GM10266 (cell line): Measurements from ENCODE around the gene RFC5.

Source experiments
- DNase-seq: peaks from one replicate; pipeline ENCODE4 v3.0.0; 2012; ENCODE audit errors: extremely low spot score
- TF ChIP-seq, protein P1 (sequence below): IDR thresholded peaks from 2 replicates; pipeline ENCODE4 v1.5.1; 2012; ENCODE audit warnings: mild to moderate bottlenecking, low read depth; ENCODE audit not compliant: control insufficient read depth, insufficient read depth; ENCODE audit errors: missing control alignments

RFC5 gene

DNA sequence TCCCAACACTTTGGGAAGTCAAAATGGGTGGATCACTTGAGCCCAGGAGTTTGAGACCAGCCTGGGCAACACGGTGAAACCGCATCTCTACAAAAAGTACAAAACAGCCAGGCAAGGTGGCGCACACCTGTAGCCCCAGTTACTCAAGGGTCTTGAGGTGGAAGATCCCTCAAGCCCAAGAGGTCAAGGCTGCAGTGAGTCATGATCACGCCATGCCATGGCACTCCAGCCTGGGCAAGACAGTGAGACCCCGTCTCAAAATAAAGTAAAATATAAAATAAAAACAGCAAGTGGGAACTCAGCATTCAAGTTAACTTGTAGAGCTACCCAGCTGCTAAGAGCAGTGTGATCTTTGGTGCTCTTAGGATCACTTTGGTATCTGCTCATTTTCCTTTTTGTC is 12.7 kb downstream of the RFC5 start:
- DNase-seq: no peak
- TF ChIP-seq, protein P1, sequence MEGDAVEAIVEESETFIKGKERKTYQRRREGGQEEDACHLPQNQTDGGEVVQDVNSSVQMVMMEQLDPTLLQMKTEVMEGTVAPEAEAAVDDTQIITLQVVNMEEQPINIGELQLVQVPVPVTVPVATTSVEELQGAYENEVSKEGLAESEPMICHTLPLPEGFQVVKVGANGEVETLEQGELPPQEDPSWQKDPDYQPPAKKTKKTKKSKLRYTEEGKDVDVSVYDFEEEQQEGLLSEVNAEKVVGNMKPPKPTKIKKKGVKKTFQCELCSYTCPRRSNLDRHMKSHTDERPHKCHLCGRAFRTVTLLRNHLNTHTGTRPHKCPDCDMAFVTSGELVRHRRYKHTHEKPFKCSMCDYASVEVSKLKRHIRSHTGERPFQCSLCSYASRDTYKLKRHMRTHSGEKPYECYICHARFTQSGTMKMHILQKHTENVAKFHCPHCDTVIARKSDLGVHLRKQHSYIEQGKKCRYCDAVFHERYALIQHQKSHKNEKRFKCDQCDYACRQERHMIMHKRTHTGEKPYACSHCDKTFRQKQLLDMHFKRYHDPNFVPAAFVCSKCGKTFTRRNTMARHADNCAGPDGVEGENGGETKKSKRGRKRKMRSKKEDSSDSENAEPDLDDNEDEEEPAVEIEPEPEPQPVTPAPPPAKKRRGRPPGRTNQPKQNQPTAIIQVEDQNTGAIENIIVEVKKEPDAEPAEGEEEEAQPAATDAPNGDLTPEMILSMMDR: no peak

DNA sequence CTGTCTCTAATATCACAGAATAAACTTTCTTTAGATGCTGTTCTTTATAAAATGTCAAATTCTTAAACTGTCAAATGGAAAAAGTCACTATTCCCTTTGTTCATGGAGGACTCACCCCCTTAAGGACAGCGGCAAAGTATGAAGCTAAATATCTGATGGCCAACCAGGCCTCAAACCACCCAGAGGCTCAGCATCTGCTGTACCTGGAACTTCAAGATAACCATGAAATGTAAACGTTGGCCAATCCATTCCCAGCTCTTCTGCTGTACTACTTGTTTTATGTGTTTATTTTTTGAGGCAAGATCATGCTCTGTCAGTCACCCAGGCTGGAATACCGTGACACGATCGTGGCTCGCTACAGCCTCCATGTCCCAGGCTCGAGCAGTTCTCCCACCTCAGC is 15.7 kb downstream of the RFC5 start:
- TF ChIP-seq, protein P1: no peak
- DNase-seq: no peak

DNA sequence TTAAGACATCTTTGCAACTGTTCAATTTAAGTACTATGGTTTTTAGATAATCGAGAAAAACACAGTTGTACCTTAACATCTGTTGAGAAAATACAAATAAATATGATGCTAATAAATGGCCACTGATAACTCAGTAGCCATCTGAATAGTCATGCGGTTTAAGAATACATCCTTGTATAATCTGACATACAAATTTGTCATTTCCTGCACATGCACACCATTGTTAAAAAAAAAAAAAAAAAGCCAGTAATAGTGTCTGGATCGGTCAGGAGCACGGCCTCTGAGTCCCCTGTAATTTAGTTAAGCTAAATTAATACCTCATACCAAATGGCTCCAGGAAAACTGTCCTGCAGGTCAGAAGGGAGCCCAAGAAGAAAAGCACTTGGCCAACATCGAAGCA is 16.8 kb downstream of the RFC5 start:
- TF ChIP-seq, protein P1: no peak
- DNase-seq: no peak

DNA sequence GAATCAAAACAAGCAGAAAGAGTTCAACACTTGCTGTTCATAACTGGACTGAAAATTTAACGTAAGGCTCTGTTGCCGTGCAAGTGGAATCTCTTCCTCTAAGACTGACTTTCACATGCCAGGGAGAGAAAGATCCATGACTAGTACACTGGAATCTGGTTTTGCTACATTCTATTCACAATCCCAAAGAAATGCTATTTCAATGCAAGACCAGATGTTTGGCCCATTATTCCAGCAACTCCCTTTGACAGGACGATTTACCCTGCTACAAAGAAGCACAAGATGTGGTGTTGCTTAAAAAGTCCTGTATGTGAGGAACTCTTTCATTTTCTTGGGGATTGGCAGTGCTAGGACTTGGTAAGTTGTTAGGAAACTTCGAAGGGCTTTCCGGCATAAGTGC is 17.4 kb downstream of the RFC5 start:
- TF ChIP-seq, protein P1: no peak
- DNase-seq: no peak

DNA sequence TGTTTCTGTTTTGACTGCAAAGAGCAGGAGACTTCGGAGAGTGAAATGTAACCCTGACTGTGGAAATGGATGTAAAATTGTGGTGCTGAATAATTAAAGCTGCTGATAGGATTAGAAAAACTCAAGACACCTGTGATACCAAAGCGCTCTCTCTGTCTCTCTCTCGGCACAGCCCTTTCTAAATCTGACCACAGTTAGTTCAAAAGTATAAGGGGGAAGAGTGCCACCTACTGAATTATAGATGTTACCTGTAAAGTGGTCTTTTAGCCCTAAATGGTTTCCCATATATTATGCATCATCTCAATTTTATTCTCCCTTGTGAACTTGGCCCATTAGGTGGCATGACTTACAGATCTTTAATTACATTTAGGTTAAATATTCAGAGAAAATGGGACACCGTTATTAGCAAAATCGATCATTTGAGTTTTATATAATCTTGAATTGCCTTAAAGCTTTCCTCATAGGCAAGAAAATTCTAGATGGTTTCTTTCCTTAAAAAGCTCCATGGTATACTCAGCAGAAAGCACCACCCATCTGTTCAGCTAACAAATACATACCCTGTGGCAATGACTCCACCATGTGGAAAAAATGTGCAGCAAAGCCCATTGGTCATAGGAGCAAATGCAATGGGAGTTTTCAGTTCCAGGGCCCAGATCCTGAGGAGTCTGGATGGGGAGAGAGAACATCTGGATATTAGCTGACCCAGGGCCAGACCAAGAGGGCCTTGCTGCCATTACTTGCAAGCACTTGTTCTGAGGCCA is 18.1 kb downstream of the RFC5 start:
- TF ChIP-seq, protein P1: peak; percentile 7
- no peak for DNase-seq

DNA sequence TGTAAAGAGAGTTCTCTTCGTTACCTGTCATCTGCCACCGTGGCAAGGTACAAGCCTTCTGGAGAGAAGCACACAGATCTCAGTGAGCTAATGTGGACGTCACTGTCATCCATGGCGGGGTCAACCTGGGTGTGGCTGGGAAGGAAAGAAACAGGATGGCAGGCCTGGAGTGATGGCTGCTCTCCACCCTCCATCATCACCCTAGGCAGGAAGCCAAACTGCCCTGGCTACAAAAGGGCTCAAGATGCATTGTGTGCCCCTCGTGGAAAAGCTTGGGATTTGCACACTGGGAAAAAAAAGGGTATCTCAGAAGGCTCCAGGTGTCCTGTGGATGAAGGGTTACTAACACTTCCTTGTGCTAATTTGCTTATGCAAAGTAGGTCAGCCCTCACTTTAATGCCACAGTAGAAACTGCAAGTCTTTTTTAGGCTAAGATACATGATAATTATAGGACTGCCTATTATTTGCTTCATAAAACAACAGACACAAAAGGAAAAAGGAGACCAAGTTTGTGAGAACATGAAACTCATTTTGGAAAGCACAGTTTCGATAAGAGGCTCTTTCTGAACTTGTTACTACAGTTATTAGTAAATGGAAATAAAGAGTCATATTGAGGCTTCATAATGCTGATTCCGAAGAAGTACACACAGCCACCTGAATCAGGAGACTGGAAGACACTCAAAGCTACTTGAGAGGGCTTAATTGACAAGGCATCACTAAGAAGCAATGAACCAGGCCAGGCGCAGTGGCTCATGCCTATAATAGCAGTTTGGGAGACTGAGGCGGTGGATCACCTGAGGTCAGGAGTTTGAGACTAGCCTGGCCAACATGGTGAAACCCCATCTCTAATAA is 18.9 kb downstream of the RFC5 start:
- DNase-seq: peak; percentile 65
- TF ChIP-seq, protein P1: no peak
